OCI-LY7 (cell line): ENCODE measurements around the gene POLR1F. TPM values are rescaled to one million over a fixed set of nuclear protein-coding genes. Genes with fewer than 3 reads are reported as not detected.
"Not testable (repeated sequence)": the region's sequence is repeated elsewhere in the genome, so short reads cannot be mapped to it uniquely, and the experiment has no call there.

ENCODE experiments used
- BruUV-seq: library from RNA; stranded (reverse); fragments of 400-500 nt; replicated peaks from 2 replicates; lab custom pipeline; 2021; lab: Mats Ljungman, UMichigan
- CTCF ChIA-PET: fragments of 300-600 bp; sonication (Branson Sonifier 250); formaldehyde crosslinking; loops from one replicate; lab custom pipeline; 2022; ENCODE audit warnings: antibody characterized with exemption; ENCODE audit not compliant: unreplicated experiment; lab: Charles Lee
- POLR2A ChIA-PET: fragments of 300-600 bp; sonication (Branson Sonifier 250); formaldehyde crosslinking; loops from one replicate; lab custom pipeline; 2022; ENCODE audit warnings: antibody characterized with exemption; lab: Charles Lee
- DNase-seq: peaks from one replicate; pipeline ENCODE4 v3.0.0-alpha.2; 2015; ENCODE audit warnings: low spot score
- H2AFZ ChIP-seq: fragments of 200-600 bp; sonication (generic), shearing (Covaris generic); 2 replicates; pipeline ENCODE4 v1.6.1; 2014; ENCODE audit warnings: mild to moderate bottlenecking, antibody characterized with exemption, low read length, moderate library complexity
- H3K27ac ChIP-seq: fragments of 200-600 bp; sonication (generic); 2 replicates; pipeline ENCODE4 v1.5.1; 2014; ENCODE audit warnings: mixed run types, low read depth, mild to moderate bottlenecking, moderate library complexity, low read length, inconsistent platforms; ENCODE audit not compliant: poor library complexity, severe bottlenecking
- H3K36me3 ChIP-seq: fragments of 200-600 bp; sonication (generic); 2 replicates; pipeline ENCODE4 v1.6.1; 2014; ENCODE audit warnings: mild to moderate bottlenecking, antibody characterized with exemption, low read length, moderate library complexity, mixed read lengths; ENCODE audit not compliant: insufficient read depth
- H3K4me1 ChIP-seq: fragments of 200-600 bp; sonication (generic); 2 replicates; pipeline ENCODE4 v1.5.1; 2014; ENCODE audit warnings: mild to moderate bottlenecking, low read length; ENCODE audit not compliant: insufficient read depth, poor library complexity, severe bottlenecking
- H3K4me2 ChIP-seq: fragments of 200-600 bp; sonication (generic); 2 replicates; pipeline ENCODE4 v1.6.1; 2014; ENCODE audit warnings: mild to moderate bottlenecking, low read length
- H3K4me3 ChIP-seq: fragments of 200-600 bp; sonication (generic); 2 replicates; pipeline ENCODE4 v1.5.1; 2014; ENCODE audit warnings: mild to moderate bottlenecking, low read depth, low read length; ENCODE audit not compliant: poor library complexity, severe bottlenecking
- H3K79me2 ChIP-seq: fragments of 200-600 bp; sonication (generic); 2 replicates; pipeline ENCODE4 v1.6.1; 2016; ENCODE audit warnings: low read depth, mild to moderate bottlenecking, low read length, moderate library complexity, mixed read lengths; ENCODE audit not compliant: insufficient read depth
- H3K9me2 ChIP-seq: fragments of 200-600 bp; sonication (generic); 2 replicates; pipeline ENCODE4 v1.6.1; 2016; ENCODE audit warnings: mild to moderate bottlenecking, low read length, mixed read lengths; ENCODE audit not compliant: insufficient read depth
- H3K9me3 ChIP-seq: fragments of 200-600 bp; sonication (generic); 2 replicates; pipeline ENCODE4 v1.6.1; 2014; ENCODE audit warnings: mild to moderate bottlenecking, mixed run types, low read length, mixed read lengths
- H4K20me1 ChIP-seq: fragments of 200-600 bp; sonication (generic); 2 replicates; pipeline ENCODE4 v1.6.1; 2014; ENCODE audit warnings: mild to moderate bottlenecking, antibody characterized with exemption, low read length, moderate library complexity, mixed read lengths; ENCODE audit not compliant: insufficient read depth
- CTCF ChIP-seq: fragments of 200-600 bp; sonication (generic); conservative IDR thresholded peaks from 2 replicates; pipeline ENCODE4 v1.5.1; 2014; ENCODE audit warnings: mild to moderate bottlenecking, antibody characterized with exemption, low read length, moderate library complexity, mixed read lengths
- EZH2phosphoT487 ChIP-seq: fragments of 200-600 bp; sonication (generic); IDR thresholded peaks from 2 replicates; pipeline ENCODE4 v1.6.1; 2018; ENCODE audit warnings: low read depth, borderline replicate concordance, mild to moderate bottlenecking, mixed run types, antibody characterized with exemption, low read length, moderate library complexity, mixed read lengths
- intact Hi-C: fragments of 100-400 bp; cut with micrococcal nuclease; formaldehyde crosslinking; loops from one replicate; pipeline ENCODE4 v1.10.0; 2022; ENCODE audit not compliant: unreplicated experiment
- total RNA-seq, 2 experiments: library from RNA; depleted of rRNA in 1 of 2; stranded (reverse); fragments of >200 nt in 1 of 2; shearing (Covaris generic) in 1 of 2; gene quantifications; 2 replicates each; pipeline ENCODE4 v1.2.3, GENCODE V29; 2014 to 2022

The POLR1F gene
- total RNA-seq, 2 experiments from 2014 or later: 17.7 to 23.9 TPM

- no peaks in the 10 kb centered on the region for H3K4me1 ChIP-seq
- H3K9me3 ChIP-seq: no peaks in the 10 kb centered on the region
- ChIA-PET CTCF (no interaction called here), POLR2A (interaction anchor here (0.6 kb wide), 1 partner anchor 750 kb away, joined by 3 read pairs; no protein-coding TSS in a partner anchor)
- peaks cover 1% of the 10 kb centered on the region; the same call in 1 of the 2 replicates for H3K36me3 ChIP-seq
- no peak overlapping the region for H2AFZ ChIP-seq
- intact Hi-C loops: no loop called here
- no peaks in the 10 kb centered on the region for H4K20me1 ChIP-seq
- H3K79me2 ChIP-seq: no peaks in the 10 kb centered on the region
- H3K4me3 ChIP-seq: no peak overlapping the region
- H3K27ac ChIP-seq: no peak overlapping the region
- H3K4me2 ChIP-seq: no peak overlapping the region
- no peak for DNase-seq
- H3K9me2 ChIP-seq: no peaks in the 10 kb centered on the region
- BruUV-seq: no TSS peak
- TF ChIP-seq CTCF (no peak), EZH2phosphoT487 (no peak)
Measured at GRCh38 chr7:19690736-19691135, 18.1 kb downstream of the POLR1F start.

- POLR2A ChIA-PET: interaction anchor here (0.6 kb wide), 1 partner anchor 25 kb away, joined by 4 read pairs; no protein-coding TSS in a partner anchor
- H3K4me2 ChIP-seq, H3K9me2 ChIP-seq, H4K20me1 ChIP-seq, H3K36me3 ChIP-seq, H3K79me2 ChIP-seq, intact Hi-C loops, H3K27ac ChIP-seq, DNase-seq, BruUV-seq, H3K9me3 ChIP-seq, H3K4me3 ChIP-seq, H3K4me1 ChIP-seq, CTCF ChIA-PET, H2AFZ ChIP-seq: not testable (repeated sequence)
Measured at GRCh38 chr7:19689130-19689529, 19.7 kb downstream of the POLR1F start.

GRCh38 chr7:19681596-19681995 is 27.2 kb downstream of the POLR1F start:
- no peak overlapping the region for H3K4me3 ChIP-seq
- no peaks in the 10 kb centered on the region for H3K36me3 ChIP-seq
- no TSS peak for BruUV-seq
- H3K4me1 ChIP-seq: no peaks in the 10 kb centered on the region
- H3K27ac ChIP-seq: no peak overlapping the region
- intact Hi-C loops: no loop called here
- no peaks in the 10 kb centered on the region for H3K79me2 ChIP-seq
- ChIA-PET POLR2A (no interaction called here), CTCF (no interaction called here)
- no peaks in the 10 kb centered on the region for H3K9me2 ChIP-seq
- no peak for DNase-seq
- no peak overlapping the region for H3K4me2 ChIP-seq
- H4K20me1 ChIP-seq: no peaks in the 10 kb centered on the region
- H3K9me3 ChIP-seq: no peaks in the 10 kb centered on the region
- TF ChIP-seq CTCF (no peak), EZH2phosphoT487 (no peak)
- H2AFZ ChIP-seq: no peak overlapping the region
